Endothelial cell (in vitro differentiated cells): ENCODE results near the gene OSBPL3. TPM values are rescaled to one million over a fixed set of nuclear protein-coding genes. Genes with fewer than 3 reads are reported as not detected.

Experiments
- DNase-seq: peaks from one replicate; pipeline ENCODE4 v3.0.0; 2021; ENCODE audit warnings: low spot score
- H3K27ac Mint-ChIP-seq: one replicate; pipeline ENCODE4 v1.8.0; 2021; ENCODE audit warnings: mixed read lengths, inconsistent platforms; ENCODE audit not compliant: unreplicated experiment
- H3K27me3 Mint-ChIP-seq: one replicate; pipeline ENCODE4 v1.8.0; 2021; ENCODE audit warnings: mild to moderate bottlenecking, moderate library complexity, mixed read lengths, inconsistent platforms; ENCODE audit not compliant: unreplicated experiment
- H3K36me3 Mint-ChIP-seq: one replicate; pipeline ENCODE4 v1.8.0; 2021; ENCODE audit warnings: mild to moderate bottlenecking, low read depth, mixed read lengths, inconsistent platforms; ENCODE audit not compliant: unreplicated experiment
- H3K4me1 Mint-ChIP-seq: one replicate; pipeline ENCODE4 v1.8.0; 2021; ENCODE audit warnings: mild to moderate bottlenecking, mixed read lengths, inconsistent platforms; ENCODE audit not compliant: unreplicated experiment
- H3K4me3 Mint-ChIP-seq: one replicate; pipeline ENCODE4 v1.8.0; 2021; ENCODE audit warnings: mild to moderate bottlenecking, mixed read lengths, inconsistent platforms; ENCODE audit not compliant: unreplicated experiment
- H3K9me3 Mint-ChIP-seq: one replicate; pipeline ENCODE4 v1.8.0; 2021; ENCODE audit warnings: mixed read lengths, inconsistent platforms; ENCODE audit not compliant: unreplicated experiment
- total RNA-seq: library from RNA; stranded (reverse); fragmentation: NEBNext Ultra II Directional; extraction: Animal tissue kit (Norgen Biotek cat#: 25700); gene quantifications from one replicate; pipeline ENCODE4 v1.2.1, GENCODE V29; 2021; ENCODE audit not compliant: unreplicated experiment
- TF ChIP-seq, protein P1 (sequence below): fragments of 200-600 bp; sonication (generic); IDR thresholded peaks from one replicate; pipeline ENCODE4 v1.5.0; 2021; ENCODE audit warnings: antibody characterized with exemption; ENCODE audit not compliant: unreplicated experiment

OSBPL3 gene
- total RNA-seq, 1 donor from 2014 or later: 3.1 TPM

DNA sequence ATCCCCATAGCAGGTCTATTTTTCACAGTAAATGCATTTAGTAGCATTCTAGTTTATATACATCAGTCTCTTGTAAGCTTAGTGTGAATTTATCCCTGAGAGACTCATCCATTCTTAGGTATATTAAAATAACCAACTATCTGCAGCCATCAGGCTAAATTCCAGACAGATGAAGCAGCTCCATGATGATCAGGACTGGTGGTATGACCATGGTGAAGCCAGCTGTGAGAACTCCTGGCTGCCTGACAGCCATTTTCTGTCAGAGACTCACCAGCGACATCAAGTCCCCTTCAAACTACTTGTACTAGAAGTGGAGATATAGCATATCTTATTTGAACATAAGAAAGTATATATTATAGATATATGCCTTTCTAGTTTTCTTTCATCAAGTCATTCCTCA is 152.4 kb downstream of the OSBPL3 start:
- H3K9me3 Mint-ChIP-seq: no peaks in the 10 kb centered on the region
- TF ChIP-seq, protein P1, sequence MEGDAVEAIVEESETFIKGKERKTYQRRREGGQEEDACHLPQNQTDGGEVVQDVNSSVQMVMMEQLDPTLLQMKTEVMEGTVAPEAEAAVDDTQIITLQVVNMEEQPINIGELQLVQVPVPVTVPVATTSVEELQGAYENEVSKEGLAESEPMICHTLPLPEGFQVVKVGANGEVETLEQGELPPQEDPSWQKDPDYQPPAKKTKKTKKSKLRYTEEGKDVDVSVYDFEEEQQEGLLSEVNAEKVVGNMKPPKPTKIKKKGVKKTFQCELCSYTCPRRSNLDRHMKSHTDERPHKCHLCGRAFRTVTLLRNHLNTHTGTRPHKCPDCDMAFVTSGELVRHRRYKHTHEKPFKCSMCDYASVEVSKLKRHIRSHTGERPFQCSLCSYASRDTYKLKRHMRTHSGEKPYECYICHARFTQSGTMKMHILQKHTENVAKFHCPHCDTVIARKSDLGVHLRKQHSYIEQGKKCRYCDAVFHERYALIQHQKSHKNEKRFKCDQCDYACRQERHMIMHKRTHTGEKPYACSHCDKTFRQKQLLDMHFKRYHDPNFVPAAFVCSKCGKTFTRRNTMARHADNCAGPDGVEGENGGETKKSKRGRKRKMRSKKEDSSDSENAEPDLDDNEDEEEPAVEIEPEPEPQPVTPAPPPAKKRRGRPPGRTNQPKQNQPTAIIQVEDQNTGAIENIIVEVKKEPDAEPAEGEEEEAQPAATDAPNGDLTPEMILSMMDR: no peak
- peaks cover 4% of the 10 kb centered on the region for H3K4me1 Mint-ChIP-seq
- no peak overlapping the region for H3K27ac Mint-ChIP-seq
- no peak for DNase-seq
- no peak overlapping the region for H3K4me3 Mint-ChIP-seq
- peaks cover 2% of the 10 kb centered on the region for H3K27me3 Mint-ChIP-seq
- no peaks in the 10 kb centered on the region for H3K36me3 Mint-ChIP-seq

DNA sequence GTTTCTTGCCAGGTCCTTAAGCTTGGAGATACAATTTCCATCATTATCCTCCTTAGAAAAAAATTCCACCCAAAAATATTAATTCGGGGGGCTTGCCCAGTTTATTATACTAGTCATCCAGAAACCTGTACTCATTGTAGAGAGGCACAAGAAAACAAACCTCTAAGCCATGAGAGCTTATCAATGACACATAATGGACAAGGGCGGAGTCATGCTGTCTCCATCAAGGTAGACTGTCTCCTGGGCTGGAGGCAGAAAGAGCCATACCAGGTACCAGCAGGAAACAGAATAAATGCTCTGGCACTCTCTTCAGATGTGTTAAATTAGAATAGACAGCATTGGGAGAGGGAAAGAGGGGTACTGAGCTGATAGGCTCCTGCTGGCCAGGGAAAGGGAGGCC is 153.0 kb downstream of the OSBPL3 start:
- Mint-ChIP-seq H3K4me1 (peaks cover 4% of the 10 kb centered on the region), H3K4me3 (no peak overlapping the region), H3K36me3 (no peaks in the 10 kb centered on the region), H3K27ac (no peak overlapping the region), H3K9me3 (no peaks in the 10 kb centered on the region), H3K27me3 (peaks cover 2% of the 10 kb centered on the region)
- TF ChIP-seq, protein P1: no peak
- no peak for DNase-seq

DNA sequence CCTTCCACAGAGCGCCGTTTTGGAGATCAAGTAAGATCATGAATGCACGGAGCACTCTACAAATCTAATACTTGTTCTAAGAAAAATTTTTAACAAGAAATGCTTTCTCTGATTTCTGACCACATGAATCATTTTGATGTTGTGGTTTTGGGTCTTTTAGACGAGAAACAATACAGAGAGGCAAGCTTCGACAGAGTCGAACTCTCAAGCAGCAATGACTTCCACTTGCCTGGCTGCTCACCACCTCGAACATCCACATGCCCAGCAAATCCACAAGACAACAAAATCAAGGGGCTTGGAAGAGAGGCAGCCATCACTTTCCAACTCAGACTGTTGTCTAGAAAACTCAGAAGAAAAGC is 153.3 kb downstream of the OSBPL3 start:
- TF ChIP-seq, protein P1: no peak
- H3K4me3 Mint-ChIP-seq: no peak overlapping the region
- H3K27me3 Mint-ChIP-seq: peaks cover 2% of the 10 kb centered on the region
- peaks cover 4% of the 10 kb centered on the region for H3K4me1 Mint-ChIP-seq
- no peaks in the 10 kb centered on the region for H3K9me3 Mint-ChIP-seq
- DNase-seq: no peak
- no peak overlapping the region for H3K27ac Mint-ChIP-seq
- H3K36me3 Mint-ChIP-seq: no peaks in the 10 kb centered on the region

DNA sequence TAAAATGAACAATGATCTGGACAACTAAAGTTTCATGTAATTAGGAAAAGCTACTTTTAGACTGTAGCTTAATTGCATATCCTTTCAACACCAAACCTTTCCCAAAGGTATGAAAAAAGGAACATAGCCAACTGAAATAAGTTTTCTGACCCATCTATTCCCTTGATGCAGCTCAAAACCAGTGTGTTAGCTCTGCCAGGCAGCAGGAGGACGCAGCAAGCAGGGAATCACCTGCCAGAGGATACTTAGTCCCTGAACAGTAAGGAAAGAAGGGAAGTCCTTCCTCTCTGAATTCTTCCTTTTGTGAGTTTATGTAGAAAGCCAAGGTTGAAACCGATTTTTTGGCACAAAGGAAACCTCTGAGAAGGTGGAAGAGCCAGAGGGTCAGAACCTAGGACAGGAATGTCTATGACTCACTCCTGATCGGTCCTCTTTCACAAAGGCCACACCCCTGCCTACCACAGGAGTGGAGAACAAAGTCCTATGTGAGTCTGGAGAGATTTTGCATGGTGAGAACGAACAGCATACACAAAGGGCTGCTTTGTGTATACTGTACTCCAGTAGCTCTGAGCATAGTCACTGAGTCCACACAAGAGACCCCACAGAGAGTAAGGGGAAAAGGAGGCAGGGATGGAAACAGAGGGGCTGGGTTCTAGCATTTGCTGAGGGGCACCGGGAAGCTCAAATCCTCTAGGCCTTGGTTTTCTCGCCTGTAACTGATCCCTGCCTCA is 153.9 kb downstream of the OSBPL3 start:
- Mint-ChIP-seq H3K36me3 (no peaks in the 10 kb centered on the region), H3K27me3 (peaks cover 2% of the 10 kb centered on the region), H3K4me3 (no peak overlapping the region), H3K4me1 (peaks cover 4% of the 10 kb centered on the region), H3K27ac (no peak overlapping the region), H3K9me3 (no peaks in the 10 kb centered on the region)
- DNase-seq: no peak
- TF ChIP-seq, protein P1: no peak

DNA sequence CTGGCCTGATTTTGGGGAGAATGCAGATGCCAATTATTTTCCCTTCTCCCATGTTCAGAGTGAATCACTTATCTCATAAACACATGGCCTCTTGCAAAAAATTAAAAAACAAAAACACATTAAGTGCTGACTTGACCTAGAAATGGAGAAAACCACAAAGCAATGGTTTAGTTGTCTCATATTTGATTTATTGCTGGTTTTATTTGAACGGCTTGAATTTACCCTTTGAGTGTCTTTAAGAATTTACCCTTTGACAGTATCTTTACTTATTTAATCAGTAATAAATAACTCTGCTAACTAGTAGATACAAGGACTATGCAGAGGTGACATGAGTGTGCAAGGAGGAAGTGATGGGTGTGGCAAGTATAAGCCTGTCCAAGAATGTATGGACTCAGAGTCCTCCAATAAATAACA is 154.6 kb downstream of the OSBPL3 start:
- no peak overlapping the region for H3K27ac Mint-ChIP-seq
- TF ChIP-seq, protein P1: no peak
- H3K9me3 Mint-ChIP-seq: no peaks in the 10 kb centered on the region
- H3K27me3 Mint-ChIP-seq: peaks cover 2% of the 10 kb centered on the region
- no peaks in the 10 kb centered on the region for H3K36me3 Mint-ChIP-seq
- no peak overlapping the region for H3K4me3 Mint-ChIP-seq
- no peak for DNase-seq
- peaks cover 4% of the 10 kb centered on the region for H3K4me1 Mint-ChIP-seq
